SH-SY5Y (cell line): Measurements from ENCODE around the gene KRT38.

Experiments used
- GATA2 ChIP-seq: IDR thresholded peaks from 2 replicates; pipeline ENCODE4 v1.6.1; 2011; ENCODE audit warnings: mild to moderate bottlenecking, low read depth, low read length
- GATA3 ChIP-seq: IDR thresholded peaks from 2 replicates; pipeline ENCODE4 v1.6.1; 2011; ENCODE audit warnings: low read depth, mild to moderate bottlenecking, low read length, moderate library complexity

Gene KRT38

GRCh38 chr17:41448506-41448905, 7.7 kb upstream of the KRT38 start:
- TF ChIP-seq GATA3 (no peak), GATA2 (no peak)

GRCh38 chr17:41446806-41447205, 6.0 kb upstream of the KRT38 start:
- TF ChIP-seq GATA3 = no peak
- no peak for TF ChIP-seq GATA2

DNA sequence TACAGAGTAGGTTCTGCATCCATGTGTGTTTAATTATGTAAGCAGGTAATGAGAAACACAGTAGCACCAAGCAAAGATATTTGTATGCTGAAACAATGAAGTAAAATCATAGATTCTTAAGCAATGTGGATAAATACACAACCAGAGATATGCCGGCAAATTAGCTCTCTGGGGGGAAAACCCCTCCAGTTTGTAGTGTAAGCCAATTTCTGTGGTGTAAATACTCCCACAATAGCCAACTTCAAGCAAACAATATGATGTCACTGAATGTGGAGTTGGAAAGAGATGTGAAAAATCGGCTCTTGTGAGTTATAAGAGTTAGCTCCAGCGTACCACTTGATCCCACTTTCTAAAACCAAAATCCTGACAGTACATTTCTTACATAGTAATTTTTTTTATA, 3.9 kb upstream of the KRT38 start:
- TF ChIP-seq GATA2 (no peak), GATA3 (no peak)

DNA sequence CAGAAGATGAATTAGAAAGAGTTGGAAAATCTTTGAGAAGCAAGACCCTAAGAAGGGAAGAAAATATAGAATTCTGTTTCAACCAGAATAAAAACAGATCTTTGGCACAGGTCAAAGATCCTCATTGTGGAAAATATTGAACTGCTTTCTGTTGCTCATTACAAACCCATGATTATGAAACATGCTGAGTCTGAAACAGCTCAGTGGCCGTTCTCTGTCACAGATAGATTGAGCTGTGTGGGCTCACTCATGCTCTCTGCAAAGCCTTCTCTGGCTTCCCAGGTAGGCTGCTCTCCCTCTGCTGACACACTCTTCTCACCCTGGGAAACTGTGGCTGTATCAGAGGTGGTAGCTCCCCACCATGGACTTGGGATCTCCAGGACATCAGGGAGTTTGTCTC, 3.4 kb upstream of the KRT38 start:
- TF ChIP-seq GATA2 = no peak
- no peak for TF ChIP-seq GATA3

GRCh38 chr17:41442739-41443138, 2.0 kb upstream of the KRT38 start:
- TF ChIP-seq GATA3 (no peak), GATA2 (no peak)

GRCh38 chr17:41439375-41439774, 1.4 kb downstream of the KRT38 start:
- TF ChIP-seq GATA2 (no peak), GATA3 (no peak)

DNA sequence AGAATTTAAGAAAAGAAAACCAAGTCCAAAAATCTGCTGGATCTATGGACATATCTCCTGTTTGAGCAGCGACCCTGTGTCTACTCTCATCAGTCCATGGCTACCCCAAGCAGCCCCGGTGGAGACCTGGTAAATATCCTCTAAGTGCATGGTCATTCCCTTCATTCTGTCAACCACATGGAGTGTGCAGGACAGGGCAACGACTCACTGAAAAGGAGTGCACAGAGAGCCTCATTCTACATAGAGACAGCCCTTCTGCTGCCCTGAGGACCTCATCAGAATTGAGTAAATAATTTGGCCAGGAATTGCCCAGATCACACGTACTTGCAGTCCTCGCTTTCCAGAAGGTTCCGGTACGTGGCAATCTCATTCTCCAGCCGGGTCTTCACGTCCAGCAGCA, 3.0 kb downstream of the KRT38 start:
- TF ChIP-seq GATA3 (no peak), GATA2 (no peak)

DNA sequence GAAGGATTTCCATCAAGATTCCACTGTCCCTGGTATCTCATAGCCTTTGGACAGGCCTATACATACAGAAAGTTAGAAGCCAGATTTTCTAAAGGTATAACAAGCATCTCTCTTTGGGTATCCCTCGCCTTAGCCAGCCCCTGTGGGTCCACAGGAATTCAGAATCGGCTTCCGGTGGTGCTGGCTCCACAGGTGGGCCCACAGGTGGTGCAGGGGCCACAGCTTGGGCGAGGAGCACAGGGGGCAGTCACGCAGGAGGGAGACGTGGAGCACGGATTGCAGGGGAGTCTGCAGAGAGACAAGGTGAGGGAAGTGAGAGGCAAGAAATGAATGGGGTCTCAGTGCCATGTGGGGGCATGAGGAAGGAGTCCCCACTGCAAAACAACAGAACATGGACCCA, 3.5 kb downstream of the KRT38 start:
- TF ChIP-seq GATA3 (no peak), GATA2 (no peak)

DNA sequence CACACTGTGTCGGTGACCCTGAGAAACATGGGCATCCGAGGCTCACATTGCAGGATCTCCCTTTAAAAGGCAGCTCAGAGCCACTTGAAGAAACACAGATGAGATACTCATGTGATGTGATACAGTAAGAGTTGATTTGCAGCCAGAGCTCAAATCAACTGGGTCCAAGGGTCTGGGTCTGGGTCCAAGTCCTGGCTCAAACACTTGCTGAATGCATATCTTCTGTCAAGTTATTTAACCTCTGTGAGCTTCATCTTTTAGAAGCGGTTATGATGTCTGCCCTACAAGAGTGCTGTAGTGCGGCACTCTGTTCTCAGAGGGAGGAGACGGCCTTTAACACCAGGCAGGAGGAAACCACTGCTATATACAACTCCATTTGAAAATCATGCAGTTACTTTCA, 6.4 kb downstream of the KRT38 start:
- TF ChIP-seq GATA3 (no peak), GATA2 (no peak)

DNA sequence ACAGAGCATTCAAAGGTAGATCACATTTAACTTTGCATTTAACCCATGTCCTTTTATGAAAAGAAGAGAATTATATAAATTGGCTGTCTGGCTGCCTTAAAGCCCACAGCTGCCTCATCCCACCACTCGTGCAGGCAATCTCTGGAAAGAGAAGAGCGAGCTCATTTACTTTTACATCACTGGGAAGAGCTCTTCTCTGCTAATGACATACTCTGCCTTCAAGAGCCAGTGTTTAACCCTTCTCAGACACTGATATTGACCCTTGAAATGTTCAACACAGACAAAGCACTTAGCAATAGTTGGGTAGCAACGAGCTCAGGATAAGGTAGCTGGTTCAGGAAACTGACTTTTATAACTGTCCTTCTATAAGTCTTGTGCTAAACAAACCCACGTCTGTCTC, 6.8 kb downstream of the KRT38 start:
- TF ChIP-seq GATA2 (no peak), GATA3 (no peak)

DNA sequence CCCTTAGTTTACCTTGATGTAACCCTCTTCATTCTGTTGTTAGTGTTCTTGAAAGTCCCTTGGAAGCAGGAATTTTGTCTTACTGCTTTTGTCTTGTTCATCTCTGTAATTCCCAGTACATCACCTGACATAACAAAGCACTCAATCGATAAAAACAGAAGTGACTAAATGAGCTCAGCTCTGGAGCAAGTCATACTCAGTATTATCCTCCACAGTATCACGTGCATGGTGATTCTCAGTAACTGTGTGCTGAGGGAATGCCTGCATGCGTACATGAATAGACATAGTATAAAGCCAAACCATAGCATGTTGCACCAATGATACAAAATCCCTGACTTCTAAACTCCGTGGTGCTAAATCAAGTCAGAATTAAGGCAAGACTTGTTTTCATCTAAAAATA, 7.2 kb downstream of the KRT38 start:
- TF ChIP-seq GATA2 (no peak), GATA3 (no peak)

GRCh38 chr17:41429667-41430066, 11.1 kb downstream of the KRT38 start:
- TF ChIP-seq GATA2 = no peak
- no peak for TF ChIP-seq GATA3

DNA sequence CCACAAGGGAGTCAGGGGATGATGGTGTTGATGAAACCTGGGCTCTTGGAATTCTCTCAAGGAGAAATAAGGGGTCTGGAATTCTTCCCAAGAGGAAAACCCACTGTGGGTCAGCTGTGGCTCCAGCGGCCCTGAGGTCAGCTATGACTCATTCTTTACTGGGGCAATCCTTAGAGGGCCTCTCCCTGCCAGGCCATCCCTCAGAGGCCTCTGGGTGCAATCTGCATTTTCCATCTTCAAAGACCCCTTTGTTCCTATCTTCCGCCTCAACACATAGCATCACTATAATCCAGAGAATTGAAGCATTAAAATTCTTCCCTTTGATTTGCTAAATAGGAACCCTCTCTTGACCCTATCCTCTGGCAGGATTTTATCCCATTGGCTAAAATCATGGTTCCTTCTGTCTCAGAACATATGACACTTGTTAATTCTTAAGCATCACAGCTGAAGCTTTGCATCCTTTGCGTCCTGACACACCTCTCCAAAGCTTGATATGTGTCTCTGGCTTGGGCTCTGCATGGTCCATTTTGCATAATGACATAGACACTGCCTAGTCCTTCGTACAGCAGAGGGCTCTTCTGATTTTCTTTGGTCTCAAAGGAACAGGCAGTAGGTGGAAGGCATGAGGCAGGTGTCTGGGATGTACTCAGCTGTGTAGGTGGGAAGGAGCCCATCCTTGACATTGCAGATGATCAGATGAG, 12.0 kb downstream of the KRT38 start:
- TF ChIP-seq GATA2 = no peak
- no peak for TF ChIP-seq GATA3

DNA sequence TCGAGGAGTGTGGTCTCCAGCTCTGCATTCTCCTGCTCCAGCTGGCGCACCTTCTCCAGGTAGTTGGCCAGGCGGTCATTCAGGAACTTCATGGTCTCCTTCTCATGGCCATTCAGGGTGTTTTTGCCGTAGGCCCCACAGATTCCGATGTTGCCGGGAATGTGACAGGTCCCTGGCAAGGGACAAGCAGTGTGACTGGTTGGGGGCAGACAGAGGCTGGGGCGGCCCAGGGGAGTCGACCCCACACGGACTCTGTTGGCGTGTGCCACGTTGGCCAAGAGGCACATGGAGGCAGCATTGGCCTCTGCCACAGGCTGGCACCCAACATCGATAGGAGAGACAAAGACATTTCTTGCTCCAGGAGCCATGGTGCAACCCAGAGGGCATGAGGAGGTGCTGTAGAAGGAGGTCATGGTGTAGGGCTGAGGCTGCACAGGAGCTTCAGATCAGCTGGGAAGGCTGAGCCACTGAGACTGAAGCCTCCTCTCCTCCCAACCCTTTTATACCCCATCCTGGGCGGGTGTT, 16.6 kb downstream of the KRT38 start, which contains the start of gene KRT37:
TSS of gene KRT37 (minus strand) at position 475 of the 525 bp plus-strand sequence. CDS start at position 413, 62 bp downstream.
- TF ChIP-seq GATA2 (no peak), GATA3 (no peak)

DNA sequence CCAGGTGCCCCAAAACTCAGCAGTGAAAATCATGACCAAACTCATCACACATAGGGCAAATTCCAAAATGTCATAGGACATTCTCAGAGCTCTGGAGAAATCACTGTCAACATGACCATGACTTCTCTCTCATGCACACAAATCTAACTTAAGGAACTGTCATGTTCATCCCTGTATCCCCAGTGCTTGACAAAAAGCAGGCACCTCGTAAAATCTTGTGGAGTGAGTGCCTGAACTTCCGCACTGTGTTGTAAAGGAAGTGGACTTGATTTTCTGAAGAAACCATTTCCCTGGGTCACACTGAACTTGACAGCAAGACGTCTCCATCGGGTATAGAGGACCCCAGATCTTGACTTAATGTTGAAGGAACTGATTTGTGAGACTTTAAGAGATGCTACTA, 19.2 kb downstream of the KRT38 start:
- no peak for TF ChIP-seq GATA3
- TF ChIP-seq GATA2 = no peak
